22Rv1 (cell line): Measurements from ENCODE around the gene RPS10.

Source experiments
- CTCF ChIP-seq: fragments of 450-650 bp; IDR thresholded peaks from 2 replicates; pipeline ENCODE4 v1.5.1; 2017; ENCODE audit warnings: mild to moderate bottlenecking
- ZFX ChIP-seq: fragments of 450-650 bp; IDR thresholded peaks from 2 replicates; pipeline ENCODE4 v1.6.1; 2017; ENCODE audit warnings: antibody characterized with exemption, borderline replicate concordance

GRCh38 chr6:34384321-34385153, 41.3 kb downstream of the RPS10 start:
- TF ChIP-seq CTCF: no peak
- no peak for TF ChIP-seq ZFX
